HG02678 (cell line): ENCODE data around the gene CYFIP1.

Experiments
- ATAC-seq: cut with Tn5 transposase; IDR thresholded peaks from one replicate; pipeline ENCODE4 v1.9.1; 2021; ENCODE audit warnings: mild to moderate bottlenecking, moderate library complexity; ENCODE audit not compliant: unreplicated experiment

Gene CYFIP1

DNA sequence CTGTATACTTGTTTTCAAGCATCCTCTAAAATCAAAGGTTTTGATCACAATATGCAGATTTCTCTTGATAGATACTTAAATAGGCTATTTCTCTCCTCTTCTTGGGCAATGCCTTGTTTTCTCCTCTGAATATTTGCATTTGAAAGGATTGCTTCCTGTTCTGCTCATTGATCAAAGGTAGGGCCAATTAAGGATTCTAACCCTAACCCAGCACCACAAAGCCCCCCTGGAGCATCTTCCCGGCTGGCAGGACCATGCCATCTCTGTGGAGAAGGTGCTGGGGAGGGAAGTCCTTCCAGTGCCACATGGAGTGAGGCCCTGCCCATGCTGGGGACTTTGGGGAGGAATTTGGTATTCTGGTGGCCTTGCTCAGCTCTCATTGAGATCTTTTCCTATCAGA, 153.0 kb downstream of the CYFIP1 start:
- no peak for ATAC-seq

DNA sequence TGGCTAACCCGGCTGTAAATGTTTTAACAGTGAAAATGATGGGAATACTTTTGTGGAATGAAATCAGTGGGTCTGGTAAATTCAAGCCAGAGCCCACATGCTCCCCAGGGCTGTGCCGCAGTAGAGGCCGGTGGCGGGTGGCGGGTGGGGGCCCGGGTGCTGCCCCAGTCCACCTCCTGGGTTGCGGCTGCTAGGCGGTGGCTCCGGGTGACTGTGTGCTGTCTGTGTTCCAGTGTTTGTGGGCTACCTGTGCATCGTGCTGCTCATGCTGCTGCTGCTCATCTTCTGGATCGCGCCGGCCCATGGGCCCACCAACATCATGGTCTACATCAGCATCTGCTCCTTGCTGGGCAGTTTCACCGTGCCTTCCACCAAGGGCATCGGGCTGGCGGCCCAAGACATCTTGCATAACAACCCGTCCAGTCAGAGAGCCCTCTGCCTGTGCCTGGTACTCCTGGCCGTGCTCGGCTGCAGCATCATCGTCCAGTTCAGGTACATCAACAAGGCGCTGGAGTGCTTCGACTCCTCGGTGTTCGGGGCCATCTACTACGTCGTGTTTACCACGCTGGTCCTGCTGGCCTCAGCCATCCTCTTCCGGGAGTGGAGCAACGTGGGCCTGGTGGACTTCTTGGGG, 156.6 kb downstream of the CYFIP1 start:
- no peak for ATAC-seq

DNA sequence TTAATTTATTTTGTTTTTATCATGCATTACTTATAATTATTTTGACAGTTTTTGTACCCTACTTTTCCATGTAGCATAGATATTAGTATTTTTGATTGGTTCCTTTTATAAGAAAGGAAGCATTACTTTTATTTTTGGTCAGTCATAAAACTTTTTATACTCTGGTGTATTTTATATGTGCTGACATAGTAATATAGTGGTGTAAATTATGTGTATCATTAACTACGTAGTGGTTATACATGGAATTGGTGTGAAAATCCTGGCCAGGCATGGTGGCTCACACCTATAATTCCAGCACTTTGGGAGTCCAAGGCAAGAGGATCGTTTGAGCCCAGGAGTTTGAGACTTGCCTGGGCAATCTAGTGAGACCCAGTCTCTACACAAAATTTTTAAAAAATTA, 160.5 kb downstream of the CYFIP1 start:
- no peak for ATAC-seq
